Measurements from ENCODE around the gene FAM193A. TPM values are rescaled to one million over a fixed set of nuclear protein-coding genes. Genes with fewer than 3 reads are reported as not detected.

Gene FAM193A
- polyA plus RNA-seq, 2 donors, result 5.8 to 10.2 TPM

DNA sequence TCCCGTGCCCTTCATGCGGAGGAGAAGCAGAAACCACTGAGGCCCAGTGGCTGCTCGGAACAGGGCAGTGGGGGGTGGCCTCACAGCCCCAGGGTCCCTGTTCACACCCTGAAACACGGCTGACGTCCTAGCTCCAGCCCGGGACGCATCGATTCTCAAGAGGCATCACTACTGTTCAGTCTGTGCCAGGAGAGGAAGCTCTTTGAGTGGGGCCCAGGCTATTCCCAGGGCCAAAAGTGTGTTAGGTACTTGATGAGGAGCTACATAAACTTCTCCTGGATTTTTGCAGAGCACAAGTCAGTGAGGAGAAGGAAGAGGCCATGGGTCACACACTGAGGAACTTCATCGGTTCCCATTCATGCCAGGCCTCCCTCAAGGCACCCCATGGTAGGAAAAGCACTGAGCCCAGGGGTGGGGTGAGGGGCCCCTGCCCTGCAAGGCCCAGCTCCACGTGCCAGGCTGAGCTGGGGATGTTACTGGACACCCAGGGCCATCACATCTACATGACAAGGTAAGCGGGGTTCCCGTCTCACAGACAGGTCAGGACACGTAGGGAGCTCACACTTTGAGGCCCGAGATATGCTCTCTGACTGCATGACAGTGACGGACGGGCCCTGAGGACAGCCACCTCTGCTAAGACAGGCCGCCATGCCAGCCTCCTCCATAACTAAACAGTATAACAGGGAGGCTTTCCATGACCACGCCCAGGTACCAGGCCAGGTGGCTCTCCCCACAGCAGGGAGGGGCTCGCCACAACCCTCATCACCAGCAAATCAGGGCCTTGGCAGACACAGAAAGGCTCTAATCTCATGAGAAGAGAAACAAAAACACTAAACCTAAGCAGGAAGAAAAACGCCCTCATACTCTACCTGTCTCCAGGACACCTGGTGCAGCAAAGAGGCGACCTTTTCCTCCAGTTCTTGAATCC is 207.3 kb downstream of the FAM193A start:
- peaks cover 0 to under 1% of the 10 kb centered on the region in 2 donors for H3K9me3 ChIP-seq (ENCODE audit: control insufficient read depth in 2 of 2, insufficient read depth in 1 of 2, low read depth in 1 of 2, low read length in 1 of 2)
- H3K36me3 ChIP-seq (ENCODE audit: control insufficient read depth in 2 of 2, insufficient read depth in 2 of 2, low read length in 1 of 2), result peaks cover 21 to 43% of the 10 kb centered on the region in 2 donors
- 72 to 78% methylated on average over 21 of the region's 21 CpGs for WGBS, 2 donors
- peak overlapping the region; percentile 51 to 87 for H3K27ac ChIP-seq (ENCODE audit: low read depth in 2 of 2, low read length in 1 of 2)
- H3K4me3 ChIP-seq (ENCODE audit: low read depth in 1 of 2, low read length in 2 of 2), result no peak overlapping the region
- H3K4me1 ChIP-seq (ENCODE audit: control insufficient read depth in 2 of 2, insufficient read depth in 2 of 2, low read length in 1 of 2), result peaks cover 13 to 28% of the 10 kb centered on the region in 2 donors
- no peaks in the 10 kb centered on the region for H3K27me3 ChIP-seq (ENCODE audit: control insufficient read depth in 1 of 2, insufficient read depth in 2 of 2, low read length in 2 of 2)

GRCh38 chr4:2744576-2745270 is 208.3 kb downstream of the FAM193A start:
- Histone ChIP-seq H3K9me3 (ENCODE audit: control insufficient read depth in 2 of 2, insufficient read depth in 1 of 2, low read depth in 1 of 2, low read length in 1 of 2) (no peaks in the 10 kb centered on the region), H3K4me1 (ENCODE audit: control insufficient read depth in 2 of 2, insufficient read depth in 2 of 2, low read length in 1 of 2) (peaks cover 13 to 28% of the 10 kb centered on the region in 2 donors), H3K27ac (ENCODE audit: low read depth in 2 of 2, low read length in 1 of 2) (peak overlapping the region; percentile 36 to 87), H3K27me3 (ENCODE audit: control insufficient read depth in 1 of 2, insufficient read depth in 2 of 2, low read length in 2 of 2) (no peaks in the 10 kb centered on the region), H3K4me3 (ENCODE audit: low read depth in 1 of 2, low read length in 2 of 2) (no peak overlapping the region), H3K36me3 (ENCODE audit: control insufficient read depth in 2 of 2, insufficient read depth in 2 of 2, low read length in 1 of 2) (peaks cover 21 to 43% of the 10 kb centered on the region in 2 donors)
- WGBS, 2 donors, result 91% methylated on average over 28 of the region's 28 CpGs

DNA sequence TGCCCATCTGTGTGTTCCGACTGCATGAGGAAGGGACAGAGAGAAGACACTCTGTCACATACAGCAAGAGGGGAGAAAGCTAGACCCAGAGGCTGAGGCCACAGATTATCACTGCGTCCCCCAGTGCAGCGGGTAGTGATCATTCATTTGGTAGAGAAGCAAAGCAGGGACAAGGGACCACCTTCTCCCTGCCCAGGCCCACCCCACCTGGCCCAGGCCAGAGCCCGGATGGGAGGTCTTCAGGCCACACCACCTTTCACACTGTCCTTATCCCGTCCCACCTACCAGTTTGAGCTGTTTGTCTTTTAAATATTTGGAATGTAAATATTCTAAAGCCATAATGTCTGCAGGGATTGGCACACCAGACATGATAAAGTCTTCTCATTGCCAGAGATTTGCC is 209.1 kb downstream of the FAM193A start:
- Histone ChIP-seq H3K27me3 (ENCODE audit: control insufficient read depth in 1 of 2, insufficient read depth in 2 of 2, low read length in 2 of 2) (no peaks in the 10 kb centered on the region), H3K4me3 (ENCODE audit: low read depth in 1 of 2, low read length in 2 of 2) (no peak overlapping the region), H3K36me3 (ENCODE audit: control insufficient read depth in 2 of 2, insufficient read depth in 2 of 2, low read length in 1 of 2) (peaks cover 21 to 45% of the 10 kb centered on the region in 2 donors), H3K9me3 (ENCODE audit: control insufficient read depth in 2 of 2, insufficient read depth in 1 of 2, low read depth in 1 of 2, low read length in 1 of 2) (no peaks in the 10 kb centered on the region), H3K27ac (ENCODE audit: low read depth in 2 of 2, low read length in 1 of 2) (peak overlapping the region; percentile 48 to 89), H3K4me1 (ENCODE audit: control insufficient read depth in 2 of 2, insufficient read depth in 2 of 2, low read length in 1 of 2) (peaks cover 13 to 28% of the 10 kb centered on the region in 2 donors)
- WGBS, 2 donors, result 87 to 94% methylated on average over 5 of the region's 5 CpGs

GRCh38 chr4:2745981-2746806 is 209.7 kb downstream of the FAM193A start:
- H3K36me3 ChIP-seq (ENCODE audit: control insufficient read depth in 2 of 2, insufficient read depth in 2 of 2, low read length in 1 of 2), result peaks cover 21 to 47% of the 10 kb centered on the region in 2 donors
- H3K4me1 ChIP-seq (ENCODE audit: control insufficient read depth in 2 of 2, insufficient read depth in 2 of 2, low read length in 1 of 2), result peaks cover 13 to 32% of the 10 kb centered on the region in 2 donors
- no peaks in the 10 kb centered on the region for H3K27me3 ChIP-seq (ENCODE audit: control insufficient read depth in 1 of 2, insufficient read depth in 2 of 2, low read length in 2 of 2)
- H3K9me3 ChIP-seq (ENCODE audit: control insufficient read depth in 2 of 2, insufficient read depth in 1 of 2, low read depth in 1 of 2, low read length in 1 of 2), result no peaks in the 10 kb centered on the region
- H3K27ac ChIP-seq (ENCODE audit: low read depth in 2 of 2, low read length in 1 of 2), result peak overlapping the region; percentile 73 to 89
- no peak overlapping the region for H3K4me3 ChIP-seq (ENCODE audit: low read depth in 1 of 2, low read length in 2 of 2)
- WGBS, 2 donors, result 49 to 63% methylated on average over 21 of the region's 21 CpGs

GRCh38 chr4:2746891-2747695 is 210.6 kb downstream of the FAM193A start:
- peaks cover 13 to 32% of the 10 kb centered on the region in 2 donors for H3K4me1 ChIP-seq (ENCODE audit: control insufficient read depth in 2 of 2, insufficient read depth in 2 of 2, low read length in 1 of 2)
- peaks cover 19 to 42% of the 10 kb centered on the region in 2 donors for H3K36me3 ChIP-seq (ENCODE audit: control insufficient read depth in 2 of 2, insufficient read depth in 2 of 2, low read length in 1 of 2)
- no peak overlapping the region for H3K4me3 ChIP-seq (ENCODE audit: low read depth in 1 of 2, low read length in 2 of 2)

DNA sequence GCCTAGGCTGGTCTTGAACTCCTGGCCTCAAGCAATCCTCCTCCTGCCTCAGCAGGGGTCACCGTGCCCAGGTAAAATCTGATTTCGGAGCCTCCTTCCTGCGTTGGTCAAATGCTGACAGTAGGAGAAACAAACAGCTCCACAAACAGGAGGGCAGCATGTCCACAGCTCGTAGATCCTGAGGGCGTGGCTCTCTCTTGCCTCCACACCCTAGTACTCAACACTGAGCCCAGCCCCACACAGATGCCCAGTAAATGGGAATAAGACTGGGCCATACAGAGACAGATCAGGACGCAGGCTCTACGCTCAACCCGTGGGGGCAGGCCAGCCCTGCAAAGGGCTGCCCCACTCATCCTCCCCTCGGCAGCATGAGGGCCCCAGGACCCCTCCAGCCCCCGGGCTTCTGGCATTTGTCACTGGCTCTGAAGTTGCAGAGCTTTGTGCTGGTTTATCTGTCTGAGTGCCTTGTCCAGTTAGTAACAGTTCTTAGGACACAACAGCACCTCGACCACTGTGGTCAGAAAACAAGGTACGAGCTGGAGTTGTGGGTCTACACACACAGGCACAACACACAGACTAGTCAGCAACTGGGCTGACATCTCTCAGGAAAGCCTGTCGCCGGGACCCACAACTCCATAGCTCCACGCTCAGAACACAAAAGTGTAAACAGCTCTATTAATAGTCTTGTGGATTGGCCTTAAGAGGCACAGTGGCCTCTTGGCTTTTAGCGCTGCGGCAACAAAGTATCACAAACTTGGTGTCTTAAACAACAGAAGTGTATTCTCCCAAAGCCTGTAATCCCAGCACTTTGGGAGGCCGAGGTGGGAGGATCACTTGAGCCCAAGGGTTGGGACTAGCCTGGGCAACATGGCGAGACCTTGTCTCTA is 214.5 kb downstream of the FAM193A start:
- no peak overlapping the region for H3K27ac ChIP-seq (ENCODE audit: low read depth in 2 of 2, low read length in 1 of 2)
- H3K4me3 ChIP-seq (ENCODE audit: low read depth in 1 of 2, low read length in 2 of 2), result no peak overlapping the region

More at GRCh38 chr4:2746891-2747695, 210.6 kb downstream of the FAM193A start:
- Histone ChIP-seq H3K9me3 (ENCODE audit: control insufficient read depth in 2 of 2, insufficient read depth in 1 of 2, low read depth in 1 of 2, low read length in 1 of 2) (no peaks in the 10 kb centered on the region), H3K27ac (ENCODE audit: low read depth in 2 of 2, low read length in 1 of 2) (peak overlapping the region; percentile 73 to 86), H3K27me3 (ENCODE audit: control insufficient read depth in 1 of 2, insufficient read depth in 2 of 2, low read length in 2 of 2) (no peaks in the 10 kb centered on the region)
- 72 to 74% methylated on average over 16 of the region's 16 CpGs for WGBS, 2 donors

DNA sequence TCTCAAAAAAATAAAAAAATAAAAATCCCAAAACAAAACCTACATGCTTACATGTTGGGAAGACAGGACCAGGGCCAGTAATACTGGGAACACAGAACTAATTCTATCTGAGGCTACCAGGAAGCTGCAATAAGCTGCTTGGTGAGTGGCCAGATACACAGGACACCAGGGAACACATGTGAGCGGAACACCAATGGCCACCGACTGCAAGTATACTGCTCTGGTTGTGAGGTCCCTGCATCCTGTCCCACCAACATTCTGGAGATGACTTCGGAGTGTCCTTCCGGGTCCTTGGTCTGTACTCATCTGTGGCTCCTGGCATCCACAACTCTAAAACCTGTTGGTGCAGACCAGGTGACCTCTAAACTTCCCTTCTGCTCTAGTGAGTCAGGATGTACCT is 217.0 kb downstream of the FAM193A start:
- peaks cover 0 to 14% of the 10 kb centered on the region in 2 donors for H3K4me1 ChIP-seq (ENCODE audit: control insufficient read depth in 2 of 2, insufficient read depth in 2 of 2, low read length in 1 of 2)
- peaks cover 0 to 6% of the 10 kb centered on the region in 2 donors for H3K36me3 ChIP-seq (ENCODE audit: control insufficient read depth in 2 of 2, insufficient read depth in 2 of 2, low read length in 1 of 2)
- peak overlapping the region in 1 of 2 donors; percentile 59 for H3K27ac ChIP-seq (ENCODE audit: low read depth in 2 of 2, low read length in 1 of 2)
- no peaks in the 10 kb centered on the region for H3K27me3 ChIP-seq (ENCODE audit: control insufficient read depth in 1 of 2, insufficient read depth in 2 of 2, low read length in 2 of 2)
- H3K4me3 ChIP-seq (ENCODE audit: low read depth in 1 of 2, low read length in 2 of 2), result no peak overlapping the region
- H3K9me3 ChIP-seq (ENCODE audit: control insufficient read depth in 2 of 2, insufficient read depth in 1 of 2, low read depth in 1 of 2, low read length in 1 of 2), result no peaks in the 10 kb centered on the region
- WGBS, 2 donors, result 83 to 89% methylated on average over 4 of the region's 4 CpGs

More for the DNA sequence above, 214.5 kb downstream of the FAM193A start:
- no peaks in the 10 kb centered on the region for H3K9me3 ChIP-seq (ENCODE audit: control insufficient read depth in 2 of 2, insufficient read depth in 1 of 2, low read depth in 1 of 2, low read length in 1 of 2)
- peaks cover 5 to 20% of the 10 kb centered on the region in 2 donors for H3K36me3 ChIP-seq (ENCODE audit: control insufficient read depth in 2 of 2, insufficient read depth in 2 of 2, low read length in 1 of 2)
- no peaks in the 10 kb centered on the region for H3K27me3 ChIP-seq (ENCODE audit: control insufficient read depth in 1 of 2, insufficient read depth in 2 of 2, low read length in 2 of 2)
- 79 to 82% methylated on average over 19 of the region's 19 CpGs for WGBS, 2 donors
- peaks cover 7 to 25% of the 10 kb centered on the region in 2 donors for H3K4me1 ChIP-seq (ENCODE audit: control insufficient read depth in 2 of 2, insufficient read depth in 2 of 2, low read length in 1 of 2)

All from esophagus (tissue), 2 donors.